ENCODE measurements around the gene KLHDC7B. TPM values are rescaled to one million over a fixed set of nuclear protein-coding genes. Genes with fewer than 3 reads are reported as not detected.
A peak's percentile ranks its signal among the peaks of the same experiment; 100 is the strongest.

KLHDC7B gene
- not detected for total RNA-seq

DNA sequence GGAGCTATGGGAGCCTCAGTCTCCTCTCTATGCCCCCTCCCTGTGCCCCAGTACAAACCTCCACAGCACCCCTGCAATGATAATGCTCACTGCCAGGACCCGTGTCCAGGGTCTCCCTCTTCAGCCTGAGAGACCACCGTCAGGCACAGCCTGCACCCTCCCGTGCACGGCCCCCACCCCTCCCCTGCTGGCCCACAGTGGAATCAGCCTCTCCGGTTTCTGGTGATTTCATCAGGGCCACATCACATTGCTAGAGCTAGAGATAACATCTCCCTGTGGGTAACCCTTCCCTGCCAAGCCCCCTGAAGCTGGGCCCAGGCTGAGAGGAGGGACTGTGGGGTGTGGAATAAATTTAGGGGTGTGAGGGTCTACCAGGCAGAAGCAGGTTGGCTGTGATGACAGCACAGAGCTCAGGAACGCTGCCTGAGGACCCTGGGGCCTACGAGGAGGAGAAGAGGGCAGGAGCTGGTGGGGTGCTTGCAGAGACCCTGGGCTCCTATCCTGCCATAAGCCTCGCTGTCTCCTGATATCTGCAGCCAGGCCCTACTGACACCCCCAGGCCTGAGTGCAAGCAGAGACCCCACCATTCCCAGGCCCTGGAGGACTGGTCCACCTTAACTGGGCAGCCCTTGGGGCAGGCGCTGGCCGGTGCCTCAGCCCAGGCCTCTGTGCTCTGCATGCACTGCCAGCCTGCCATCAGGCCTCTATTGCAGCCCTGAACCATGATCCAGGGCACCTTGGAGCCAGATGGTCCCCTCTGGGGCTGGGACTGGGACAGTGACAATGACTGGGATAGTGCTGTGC is at the start of gene KLHDC7B:
KLHDC7B (plus strand) TSS at position 378 of the 804 bp plus-strand sequence; CDS start at position 723, 345 bp downstream.
- DNase-seq = no peak

DNA sequence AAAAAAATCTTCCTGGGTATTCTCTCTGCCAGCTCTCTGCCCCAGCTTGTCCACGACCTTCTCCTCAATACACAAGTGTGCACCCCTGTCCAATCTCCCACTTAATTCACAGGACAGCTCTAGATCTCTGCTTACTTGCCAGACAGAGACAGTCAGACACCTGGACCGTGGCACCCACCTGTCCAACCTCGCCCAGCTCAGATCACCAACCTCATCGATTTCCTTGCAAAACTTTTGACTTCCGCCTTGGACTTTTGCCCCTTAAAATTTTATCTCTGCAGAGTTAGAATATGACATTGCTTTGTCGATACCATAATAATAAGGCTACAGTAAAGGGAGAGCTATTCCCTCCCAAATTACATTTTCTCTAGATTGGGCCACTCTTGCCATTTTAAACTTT is 48.6 kb upstream of the KLHDC7B start:
- no peak for DNase-seq

DNA sequence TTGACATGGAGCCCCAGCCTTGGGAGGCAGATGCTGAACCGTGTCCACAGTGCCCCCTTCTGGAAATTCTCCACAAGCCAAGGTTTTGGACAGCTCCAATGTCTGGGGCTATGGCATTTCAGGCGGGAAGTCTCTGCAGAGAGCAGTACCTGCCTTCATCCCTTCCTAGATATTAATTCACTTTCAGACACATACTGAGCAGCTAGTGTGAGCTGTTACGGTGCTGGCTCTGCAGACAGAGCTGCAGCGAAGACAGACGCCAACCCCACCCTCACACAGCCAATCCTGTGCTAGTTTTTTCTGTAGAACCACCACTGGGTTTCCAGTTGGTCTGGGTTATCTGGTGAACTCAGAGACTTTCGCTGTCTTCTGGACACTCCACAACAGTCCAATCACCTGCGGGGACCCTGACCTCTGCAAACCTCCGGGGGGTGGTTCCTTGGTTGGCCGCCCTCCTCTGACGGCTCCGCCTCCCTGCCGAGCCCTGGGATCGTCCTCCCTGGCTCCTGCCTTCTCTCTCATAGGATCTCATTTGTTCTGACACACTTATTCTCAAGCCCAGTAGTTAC is 47.3 kb upstream of the KLHDC7B start:
- DNase-seq = peak; percentile 15

DNA sequence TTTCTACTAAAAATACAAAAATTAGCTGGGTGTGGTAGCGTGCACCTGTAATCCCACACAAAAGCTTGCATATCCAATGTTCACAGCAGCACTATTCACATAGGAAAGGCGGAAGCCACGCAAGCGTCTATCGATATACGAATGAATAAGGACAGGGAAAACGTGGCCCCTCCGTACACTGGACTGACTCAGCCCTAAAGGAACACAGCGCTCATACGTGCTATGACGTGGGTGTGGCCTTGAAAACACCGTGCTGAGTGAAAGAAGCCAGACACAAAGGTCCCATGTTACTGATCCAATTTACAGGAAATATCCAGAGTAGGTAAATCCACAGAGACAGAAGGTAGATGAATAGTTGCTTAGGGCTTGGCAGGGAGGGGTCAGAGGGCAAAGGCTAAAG is 45.2 kb upstream of the KLHDC7B start:
- no peak for DNase-seq

DNA sequence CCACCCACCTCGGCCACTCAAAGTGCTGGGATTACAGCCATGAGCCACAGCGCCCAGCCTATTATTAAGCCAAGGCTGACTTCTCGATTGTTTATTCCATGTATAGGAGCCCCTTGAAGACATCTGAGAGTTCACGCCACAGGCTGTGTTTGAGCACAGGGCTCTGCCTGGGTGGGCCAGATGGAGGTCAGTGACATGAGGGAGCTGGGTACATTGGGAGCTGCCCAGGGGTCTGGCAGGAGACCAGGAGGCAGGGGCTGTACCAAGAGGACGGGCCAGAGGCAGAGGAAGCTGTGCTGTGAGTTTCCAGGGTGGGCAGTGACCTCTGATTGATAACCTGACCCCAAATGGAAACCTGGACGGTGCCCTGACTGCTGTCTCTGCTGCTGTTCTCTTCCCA is 43.6 kb upstream of the KLHDC7B start:
- no peak for DNase-seq

DNA sequence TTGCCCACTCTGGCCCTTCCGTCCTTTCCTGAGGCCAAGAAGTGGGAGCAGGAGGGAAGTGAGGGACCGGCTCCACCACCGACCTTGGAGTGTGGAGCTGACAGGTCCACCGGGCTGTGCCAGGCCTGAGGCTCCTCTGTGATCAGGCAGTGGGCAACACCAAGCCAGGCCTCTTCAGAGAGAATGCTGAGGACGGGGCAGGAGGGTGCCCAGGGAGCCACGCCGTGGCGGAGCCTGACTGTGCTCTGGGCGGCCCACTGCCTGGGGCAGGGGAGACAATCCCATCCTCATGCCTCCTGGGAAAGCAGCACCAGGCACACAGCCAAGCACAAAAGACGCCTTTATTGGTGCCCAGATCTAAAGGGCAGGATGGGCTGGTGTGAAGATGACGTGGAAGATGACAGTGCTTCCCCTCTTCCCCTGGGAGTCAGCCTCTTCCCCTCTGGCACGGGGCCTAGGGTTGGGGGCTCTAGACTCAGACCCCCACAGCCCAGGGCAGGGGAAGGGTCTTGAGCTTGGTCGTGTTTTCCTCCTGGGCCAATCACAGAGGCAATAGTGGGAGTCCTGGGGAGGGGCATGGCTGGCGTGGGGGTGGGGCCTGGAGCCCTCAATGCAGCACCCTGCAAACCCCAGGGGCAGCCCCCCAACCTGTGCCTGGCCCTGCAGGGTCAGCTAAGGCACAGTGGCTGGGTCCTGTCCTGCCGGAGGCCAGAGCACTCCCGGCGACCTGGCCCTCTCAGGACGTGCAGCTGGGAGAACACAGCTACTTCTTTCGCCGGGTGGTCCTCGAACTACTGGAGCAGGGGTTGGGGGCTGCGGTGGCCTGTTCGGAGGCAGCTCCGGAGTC is 42.8 kb upstream of the KLHDC7B start:
- no peak for DNase-seq

DNA sequence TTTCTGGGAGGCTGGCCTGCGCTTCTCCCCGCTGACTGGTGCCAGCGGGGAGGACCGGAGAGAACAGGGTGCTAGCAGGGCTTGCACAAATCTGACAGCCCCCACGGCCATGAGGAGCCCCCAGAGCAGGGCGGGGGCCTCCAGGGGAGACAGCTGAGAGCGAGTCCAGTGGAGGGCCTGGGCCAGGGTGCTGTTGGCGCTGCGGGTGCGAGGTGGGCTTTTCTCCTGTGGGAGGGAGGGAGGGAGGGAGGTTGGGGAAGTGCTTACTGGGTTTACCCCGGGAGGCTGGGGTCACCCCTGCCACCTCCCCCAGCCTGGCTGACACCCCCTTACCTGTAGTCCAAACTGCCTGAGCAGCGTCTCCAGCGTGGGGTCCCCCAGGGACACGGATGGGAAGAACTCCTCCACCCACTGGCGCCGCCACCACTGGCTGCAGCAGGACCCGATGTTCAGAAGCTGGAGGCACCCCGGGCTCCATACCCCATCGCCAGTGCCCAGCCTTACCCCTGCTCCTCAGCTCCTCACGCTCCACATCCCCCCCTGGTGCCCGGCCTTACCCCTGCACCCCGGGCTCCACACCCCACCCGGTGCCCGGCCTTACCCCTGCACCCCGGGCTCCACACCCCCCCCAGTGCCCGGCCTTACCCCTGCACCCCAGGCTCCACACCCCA is 42.1 kb upstream of the KLHDC7B start:
- DNase-seq = no peak

DNA sequence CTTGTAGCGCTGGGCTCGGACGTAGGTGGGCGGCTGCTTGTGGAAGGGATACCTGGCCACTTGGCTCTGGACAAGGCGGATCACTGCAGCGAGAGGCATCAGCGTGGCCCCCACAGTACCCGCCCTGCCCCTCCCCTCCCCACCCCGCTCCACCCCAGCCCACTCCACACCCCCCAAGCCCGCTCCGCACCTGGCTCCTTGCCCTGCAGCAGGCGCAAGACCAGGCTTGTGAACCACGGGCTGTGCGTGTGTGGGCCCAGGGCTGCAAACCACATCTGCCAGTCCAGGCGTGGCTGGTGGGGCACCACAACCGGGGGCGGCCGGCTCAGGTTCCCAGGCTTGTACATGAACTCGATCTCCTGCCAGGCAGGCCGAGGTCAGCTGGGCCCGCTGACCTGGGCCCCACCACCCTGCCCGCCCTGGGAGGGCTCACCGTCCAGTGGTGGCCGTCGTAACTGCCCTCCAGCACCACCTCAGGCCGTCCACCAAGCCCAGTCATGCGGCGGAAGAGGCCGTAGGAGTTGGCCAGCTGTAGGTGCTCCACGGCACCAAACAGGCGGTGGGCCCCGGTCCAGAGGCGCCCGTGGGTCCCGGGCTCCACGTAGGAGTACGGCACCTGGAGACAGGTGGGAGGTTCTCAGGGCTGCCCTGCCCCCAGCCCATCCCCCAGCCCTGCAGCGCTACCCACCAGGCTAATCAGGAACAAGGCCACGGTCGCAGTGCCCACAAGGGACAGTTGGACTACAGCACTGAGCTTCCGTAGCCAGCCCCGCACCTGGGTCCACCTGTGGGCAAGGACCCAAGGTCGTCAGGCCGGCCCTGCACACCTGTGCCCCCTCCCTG is 41.1 kb upstream of the KLHDC7B start:
- no peak for DNase-seq

DNA sequence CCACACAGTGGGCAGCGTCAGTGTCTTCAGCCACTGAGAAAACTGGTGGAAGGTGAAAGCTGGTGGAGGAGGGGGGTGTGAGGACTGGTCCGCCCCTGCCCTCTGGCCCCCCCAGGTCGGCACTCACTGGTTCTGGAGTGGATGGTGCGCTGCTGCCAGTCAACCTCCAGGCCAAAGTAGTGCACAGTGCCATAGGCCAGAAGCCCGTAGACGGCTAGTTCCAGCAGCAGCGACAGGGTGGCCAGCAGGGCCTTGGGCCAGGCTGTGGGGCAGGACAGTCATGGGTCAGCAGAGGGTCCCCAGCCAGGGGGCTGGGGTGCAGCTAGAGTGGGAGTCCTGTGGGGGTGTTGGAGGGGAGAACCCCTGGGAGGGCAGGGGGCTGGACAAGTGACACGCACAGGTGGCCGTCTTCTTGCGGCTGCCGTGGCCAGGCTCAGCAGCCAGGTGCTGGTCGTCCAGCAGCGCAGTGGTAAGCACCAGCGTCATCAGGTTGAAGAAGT is 40.4 kb upstream of the KLHDC7B start:
- DNase-seq = no peak

DNA sequence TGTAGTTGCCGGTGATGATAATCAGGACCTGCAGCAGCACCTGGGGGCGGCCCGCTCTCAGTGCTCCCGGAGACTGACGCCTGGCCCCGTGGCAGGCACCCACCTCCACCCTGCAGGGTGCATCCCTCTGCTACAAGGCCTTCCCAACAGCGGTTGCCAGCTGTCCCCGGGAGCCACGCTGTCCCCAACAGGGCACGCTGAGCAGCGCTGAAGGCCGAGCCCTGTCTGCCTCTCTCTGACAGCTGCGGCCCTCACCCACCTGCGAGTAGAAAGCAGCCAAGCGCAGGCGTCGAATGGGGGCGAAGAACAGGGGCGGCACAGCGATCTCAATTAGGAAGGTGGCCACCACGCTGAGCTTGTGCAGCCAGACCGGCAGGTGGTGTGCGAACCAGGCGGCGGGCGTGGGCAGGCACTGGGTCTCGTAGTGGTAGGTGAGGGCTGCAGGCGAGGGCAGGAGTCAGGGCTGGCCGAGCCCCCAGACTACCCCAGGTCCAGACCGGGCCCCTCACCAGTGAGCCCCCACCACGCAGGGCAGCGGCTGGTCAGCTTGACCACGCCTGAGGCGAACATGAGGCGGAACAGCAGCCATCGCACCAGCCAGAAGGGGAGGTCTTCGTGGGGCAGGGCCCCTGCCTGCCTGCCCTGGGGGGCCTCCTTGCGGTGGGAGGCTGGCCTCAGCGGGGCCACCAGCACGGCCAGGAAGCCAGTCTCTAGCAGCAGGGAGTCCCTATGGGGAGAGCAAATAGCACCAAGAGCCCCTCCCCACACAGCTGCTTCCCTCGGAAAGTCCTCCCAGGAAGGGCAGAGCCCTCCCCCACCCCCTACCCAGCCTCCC is 39.7 kb upstream of the KLHDC7B start:
- no peak for DNase-seq

DNA sequence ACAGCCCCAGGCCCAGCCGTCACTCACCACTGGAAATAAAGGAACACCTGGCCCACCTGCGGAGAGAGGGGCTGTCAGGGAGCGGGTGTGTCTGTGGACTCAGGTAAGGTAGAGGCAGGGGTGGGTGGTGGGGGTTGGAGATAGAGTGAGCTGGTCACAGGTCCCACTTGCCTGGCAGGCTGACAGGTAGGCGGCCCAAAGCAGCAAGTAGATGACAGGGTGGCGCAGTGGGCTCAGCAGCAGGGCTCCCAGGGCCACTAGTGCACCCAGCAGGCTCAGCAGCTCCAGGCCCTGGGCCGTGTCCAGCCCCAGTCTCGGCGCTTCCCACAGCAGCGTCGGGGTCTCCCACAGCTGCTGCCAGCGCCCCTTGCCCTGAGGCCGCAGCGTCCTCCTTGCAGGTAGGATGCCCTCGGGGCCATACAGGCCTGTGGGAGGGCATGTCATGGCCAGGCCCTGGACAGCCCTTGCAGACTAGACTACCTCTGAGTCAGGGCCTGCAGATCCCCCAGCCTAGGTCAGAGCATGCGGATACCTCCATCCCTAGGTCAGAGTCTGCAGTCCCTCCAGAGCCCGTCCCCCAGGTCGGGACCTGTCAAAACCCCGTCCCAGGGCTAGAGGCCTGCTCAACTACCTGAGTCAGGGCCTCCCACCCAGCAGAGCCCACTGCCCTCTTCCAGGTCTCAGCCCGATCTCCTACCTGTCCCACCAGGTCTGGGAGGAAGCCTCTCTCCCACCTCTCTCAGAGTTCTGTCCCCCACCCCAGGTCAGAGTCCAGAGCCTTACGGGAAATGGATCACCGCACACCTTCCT is 38.9 kb upstream of the KLHDC7B start:
- DNase-seq = no peak

DNA sequence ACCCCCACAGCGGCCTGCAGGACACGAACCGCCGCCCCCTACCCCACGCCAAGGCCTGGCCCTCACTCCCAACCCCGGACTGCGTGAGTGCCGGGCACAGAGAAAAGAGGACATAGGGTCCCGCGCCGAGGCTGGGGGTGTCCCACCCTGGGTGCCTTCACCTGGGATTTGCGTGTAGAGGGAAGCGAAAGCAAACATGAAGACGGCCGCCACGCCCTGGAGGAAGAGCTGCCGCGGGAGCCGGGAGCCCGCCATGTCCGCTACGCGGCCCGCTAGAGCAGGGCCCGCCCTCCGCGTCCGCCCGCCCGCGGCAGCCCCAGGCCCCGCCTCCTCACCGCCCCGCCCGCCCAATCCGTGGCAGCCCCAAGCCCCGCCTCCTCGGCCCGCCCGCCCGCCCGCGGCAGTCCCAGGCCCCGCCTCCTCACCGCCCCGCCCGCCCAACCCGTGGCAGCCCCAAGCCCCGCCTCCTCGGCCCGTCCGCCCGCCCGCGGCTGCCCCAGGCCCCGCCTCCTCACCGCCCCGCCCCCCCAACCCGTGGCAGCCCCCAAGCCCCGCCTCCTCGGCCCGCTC is 38.2 kb upstream of the KLHDC7B start, which contains the start of gene LMF2:
LMF2 (minus strand) TSS at position 282 of the 570 bp plus-strand sequence; CDS start at position 255, 27 bp downstream.
- DNase-seq = peak; percentile 97

DNA sequence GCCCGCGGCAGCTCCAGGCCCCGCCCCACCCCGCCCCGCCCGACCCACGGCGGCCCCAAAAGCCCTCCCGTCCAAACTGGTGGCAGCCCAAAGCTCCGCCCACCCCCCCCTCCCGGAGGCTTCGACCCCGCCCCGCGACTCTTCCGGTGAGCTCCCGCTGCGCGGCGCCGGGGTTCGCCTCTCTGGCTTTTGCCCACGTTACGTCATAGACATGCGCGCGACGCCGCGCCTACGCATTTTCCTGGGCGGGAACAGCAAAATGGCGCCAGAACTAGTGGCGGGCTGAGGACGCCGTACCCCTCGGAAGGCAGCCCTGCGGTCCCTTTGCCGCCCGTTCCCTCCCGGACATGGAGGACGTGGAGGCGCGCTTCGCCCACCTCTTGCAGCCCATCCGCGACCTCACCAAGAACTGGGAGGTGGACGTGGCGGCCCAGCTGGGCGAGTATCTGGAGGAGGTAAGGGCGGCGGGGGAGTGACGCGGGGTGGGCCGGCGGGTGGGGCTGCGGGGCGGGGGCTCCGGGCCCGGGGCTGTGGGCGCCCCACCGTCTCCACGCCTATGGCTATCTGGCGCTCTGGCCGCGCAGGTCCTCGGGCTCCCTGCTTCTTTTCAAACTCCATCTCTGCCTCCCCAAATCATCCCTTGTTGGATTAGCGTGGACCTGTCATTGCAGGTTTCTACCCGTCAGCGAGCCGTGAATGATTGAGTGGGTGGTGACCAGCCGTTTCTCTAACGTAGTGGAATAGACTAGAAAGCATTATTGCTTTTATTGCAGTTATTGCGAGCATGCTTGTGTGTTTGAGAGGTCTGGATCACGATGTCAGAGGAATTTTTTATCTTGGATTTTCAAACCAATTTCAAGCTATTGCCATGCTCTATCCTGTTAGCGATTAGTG is 37.5 kb upstream of the KLHDC7B start, which contains the start of gene NCAPH2:
NCAPH2 (plus strand) TSS at position 234 of the 894 bp plus-strand sequence; CDS start at position 348, 114 bp downstream.
- DNase-seq = no peak

DNA sequence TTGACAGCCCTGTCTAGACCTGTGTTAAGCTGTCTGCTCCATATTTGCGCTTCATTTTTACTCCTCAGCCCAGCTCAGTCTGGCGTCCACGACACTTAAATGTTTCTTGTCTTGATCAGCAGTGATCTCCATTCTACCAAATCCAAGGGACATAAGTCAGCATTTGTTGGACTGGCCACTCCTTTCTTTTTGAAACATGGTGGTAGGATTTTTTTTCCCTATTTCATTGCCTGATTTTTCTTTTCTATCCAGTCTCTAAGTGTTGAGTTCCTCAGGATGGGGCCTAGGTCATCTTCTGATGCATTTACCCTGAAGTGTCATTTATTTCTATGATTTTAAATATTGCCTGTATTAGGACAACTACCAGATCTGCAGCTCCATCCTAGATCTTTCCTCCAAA is 36.8 kb upstream of the KLHDC7B start:
- no peak for DNase-seq

DNA sequence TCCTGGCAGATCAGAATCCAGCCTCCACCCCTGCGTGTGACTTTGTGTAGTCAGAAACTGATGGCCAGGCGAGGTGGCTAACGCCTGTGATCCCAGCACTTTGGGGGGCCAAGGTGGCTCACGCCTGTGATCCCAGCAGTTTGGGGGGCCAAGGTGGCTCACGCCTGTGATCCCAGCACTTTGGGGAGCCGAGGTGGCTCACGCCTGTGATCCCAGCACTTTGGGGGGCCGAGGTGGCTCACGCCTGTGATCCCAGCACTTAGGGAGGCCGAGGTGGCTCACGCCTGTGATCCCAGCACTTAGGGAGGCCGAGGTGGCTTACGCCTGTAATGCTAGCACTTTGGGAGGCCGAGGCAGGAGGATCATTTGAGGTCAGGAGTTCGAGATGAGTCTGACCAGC is 32.5 kb upstream of the KLHDC7B start:
- no peak for DNase-seq

DNA sequence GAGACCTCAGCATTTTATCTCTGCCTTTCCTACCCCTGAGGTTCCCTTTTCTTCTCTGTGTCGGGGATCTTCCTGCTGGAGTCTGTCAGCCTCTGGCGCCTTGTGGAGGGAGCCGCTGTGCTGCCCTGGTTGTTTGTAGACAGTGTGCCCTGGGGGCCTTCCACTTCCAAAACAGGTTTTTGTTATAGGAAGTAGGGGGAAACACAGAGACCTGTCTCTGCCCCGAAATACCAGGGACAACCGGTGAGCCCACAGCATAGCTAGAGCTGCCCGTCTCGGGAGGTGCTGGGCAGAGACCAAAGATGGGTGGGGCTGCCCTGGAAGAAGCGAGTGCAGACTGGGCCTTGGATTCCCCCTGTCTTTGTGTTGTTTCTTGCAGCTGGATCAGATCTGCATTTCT is 29.6 kb upstream of the KLHDC7B start:
- DNase-seq = no peak

DNA sequence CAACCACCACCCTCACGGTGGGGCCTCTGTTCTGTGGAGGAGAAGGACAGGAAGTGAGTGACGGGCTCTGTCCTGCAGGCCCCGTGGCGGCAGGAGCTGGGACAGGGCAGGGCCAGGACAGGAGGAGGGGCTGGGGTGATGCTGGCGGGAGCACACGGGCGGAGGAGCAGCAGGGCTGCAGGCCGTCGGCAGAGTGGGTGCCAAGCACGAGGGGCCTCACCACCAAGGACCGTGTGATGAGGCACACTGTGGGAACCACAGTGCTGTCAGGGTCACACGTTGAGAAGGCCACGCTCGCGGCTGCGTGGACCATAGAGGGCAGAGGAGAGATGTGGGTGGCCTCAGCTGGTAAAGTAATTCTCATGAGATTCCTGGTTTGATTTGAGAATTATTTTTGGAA is 28.8 kb upstream of the KLHDC7B start:
- no peak for DNase-seq
